ENCODE measurements around the gene CRPPA.

Gene CRPPA

DNA sequence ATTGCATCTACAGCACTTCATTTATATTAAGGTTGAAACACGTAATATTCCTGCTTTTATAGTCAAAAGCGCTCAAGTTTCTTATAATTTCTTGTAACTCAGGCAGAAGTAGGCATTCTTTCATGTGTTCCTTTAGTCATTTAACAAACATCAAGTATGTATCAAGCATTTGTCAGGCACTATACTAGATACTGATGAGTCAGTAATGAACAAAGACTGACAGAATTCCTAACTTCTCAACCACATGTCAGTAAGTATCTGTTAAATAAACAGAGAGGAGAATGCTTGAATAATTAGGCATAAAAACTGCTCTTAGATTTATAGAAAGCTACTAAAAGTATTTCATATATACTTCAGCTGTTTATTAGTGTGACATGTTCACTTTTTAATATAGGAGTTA is 9.9 kb downstream of the CRPPA start:
- ChIA-PET CTCF (interaction anchor here (2.0 kb wide), 1 partner anchor 153 kb away, joined by 9 read pairs; no protein-coding TSS in a partner anchor), POLR2A (interaction anchor here (1.0 to 1.4 kb wide), 3 partner anchors 9 to 65 kb away, joined by 3 read pairs; no protein-coding TSS in a partner anchor)
- Histone ChIP-seq H3K4me1 (ENCODE audit: control insufficient read depth, insufficient read depth, low read length) (no peaks in the 10 kb centered on the region), H3K4me3 (ENCODE audit: low read depth, low read length) (no peak overlapping the region), H3K9me3 (ENCODE audit: control insufficient read depth, insufficient read depth, low read depth, low read length) (no peaks in the 10 kb centered on the region), H3K36me3 (ENCODE audit: control insufficient read depth in 2 of 2, insufficient read depth in 1 of 2, low read length in 2 of 2) (no peaks in the 10 kb centered on the region), H3K27ac (ENCODE audit: extremely low read depth, low read depth, low read length) (no peak overlapping the region)
- TF ChIP-seq ZNF350 (tag by site-specific recombination; IDR thresholded peaks at IDR 0.05), result no peak
- no peak for TF ChIP-seq ZNF433 (tag by site-specific recombination; IDR thresholded peaks at IDR 0.05; ENCODE audit: low read depth)
- no peak for TF ChIP-seq ZNF529 (tag by site-specific recombination; IDR thresholded peaks at IDR 0.05; ENCODE audit: insufficient replicate concordance)
- TF ChIP-seq ZNF621 (tag by site-specific recombination; IDR thresholded peaks at IDR 0.05), result no peak
- TF ChIP-seq, protein P1, sequence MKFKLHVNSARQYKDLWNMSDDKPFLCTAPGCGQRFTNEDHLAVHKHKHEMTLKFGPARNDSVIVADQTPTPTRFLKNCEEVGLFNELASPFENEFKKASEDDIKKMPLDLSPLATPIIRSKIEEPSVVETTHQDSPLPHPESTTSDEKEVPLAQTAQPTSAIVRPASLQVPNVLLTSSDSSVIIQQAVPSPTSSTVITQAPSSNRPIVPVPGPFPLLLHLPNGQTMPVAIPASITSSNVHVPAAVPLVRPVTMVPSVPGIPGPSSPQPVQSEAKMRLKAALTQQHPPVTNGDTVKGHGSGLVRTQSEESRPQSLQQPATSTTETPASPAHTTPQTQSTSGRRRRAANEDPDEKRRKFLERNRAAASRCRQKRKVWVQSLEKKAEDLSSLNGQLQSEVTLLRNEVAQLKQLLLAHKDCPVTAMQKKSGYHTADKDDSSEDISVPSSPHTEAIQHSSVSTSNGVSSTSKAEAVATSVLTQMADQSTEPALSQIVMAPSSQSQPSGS (tag by site-specific recombination; IDR thresholded peaks at IDR 0.05; ENCODE audit: low read depth), result no peak

DNA sequence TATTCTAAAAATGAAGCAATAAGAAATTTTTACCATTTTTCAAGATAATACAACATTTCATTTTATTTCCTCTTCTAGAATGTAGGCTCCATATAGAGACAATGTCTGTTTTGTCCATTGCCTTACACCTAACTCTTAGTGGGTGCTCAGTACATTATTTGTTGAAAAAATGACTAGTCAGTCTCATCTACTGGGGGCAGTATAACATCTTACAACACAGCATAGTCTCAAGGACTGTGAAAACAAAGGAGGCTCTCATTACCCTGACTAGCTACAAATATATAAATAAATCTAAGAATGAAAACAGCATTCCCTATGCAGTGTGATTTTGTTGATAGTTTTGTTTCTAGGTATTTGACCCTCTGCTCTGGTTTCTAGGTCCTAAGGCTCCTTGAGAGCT is 11.6 kb downstream of the CRPPA start:
- ChIA-PET CTCF (interaction anchor here (0.6 to 2.0 kb wide), 3 partner anchors 155 to 481 kb away, joined by 3 to 9 read pairs (median 3); no protein-coding TSS in a partner anchor), POLR2A (interaction anchor here (1.0 kb wide), 1 partner anchor 11 kb away, joined by 3 read pairs; no protein-coding TSS in a partner anchor)
- TF ChIP-seq ZNF157 (tag by site-specific recombination; IDR thresholded peaks at IDR 0.05) (no peak), OVOL3 (tag by site-specific recombination; IDR thresholded peaks at IDR 0.05) (no peak), ZNF776 (tag by site-specific recombination; IDR thresholded peaks at IDR 0.05; ENCODE audit: borderline replicate concordance) (no peak), TCF7L2 (IDR thresholded peaks at IDR 0.05; ENCODE audit: borderline replicate concordance, low read depth, low read length) (no peak), ZNF501 (tag by site-specific recombination; IDR thresholded peaks at IDR 0.05) (no peak), HOXD13 (CRISPR knock-in tag; IDR thresholded peaks at IDR 0.05; ENCODE audit: borderline replicate concordance) (no peak), ZNF175 (tag by site-specific recombination; IDR thresholded peaks at IDR 0.05) (no peak), ZNF664 (tag by site-specific recombination; IDR thresholded peaks at IDR 0.05) (no peak), ZNF311 (tag by site-specific recombination; IDR thresholded peaks at IDR 0.05; ENCODE audit: borderline replicate concordance) (no peak)
- TF ChIP-seq, protein P2, sequence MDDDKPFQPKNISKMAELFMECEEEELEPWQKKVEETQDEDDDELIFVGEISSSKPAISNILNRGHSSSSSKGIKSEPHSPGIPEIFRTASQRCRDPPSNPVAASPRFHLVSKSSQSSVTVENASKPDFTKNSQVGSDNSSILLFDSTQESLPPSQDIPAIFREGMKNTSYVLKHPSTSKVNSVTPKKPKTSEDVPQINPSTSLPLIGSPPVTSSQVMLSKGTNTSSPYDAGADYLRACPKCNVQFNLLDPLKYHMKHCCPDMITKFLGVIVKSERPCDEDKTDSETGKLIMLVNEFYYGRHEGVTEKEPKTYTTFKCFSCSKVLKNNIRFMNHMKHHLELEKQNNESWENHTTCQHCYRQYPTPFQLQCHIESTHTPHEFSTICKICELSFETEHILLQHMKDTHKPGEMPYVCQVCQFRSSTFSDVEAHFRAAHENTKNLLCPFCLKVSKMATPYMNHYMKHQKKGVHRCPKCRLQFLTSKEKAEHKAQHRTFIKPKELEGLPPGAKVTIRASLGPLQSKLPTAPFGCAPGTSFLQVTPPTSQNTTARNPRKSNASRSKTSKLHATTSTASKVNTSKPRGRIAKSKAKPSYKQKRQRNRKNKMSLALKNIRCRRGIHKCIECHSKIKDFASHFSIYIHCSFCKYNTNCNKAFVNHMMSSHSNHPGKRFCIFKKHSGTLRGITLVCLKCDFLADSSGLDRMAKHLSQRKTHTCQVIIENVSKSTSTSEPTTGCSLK (tag by site-specific recombination; IDR thresholded peaks at IDR 0.05), result no peak
- TF ChIP-seq, protein P3, sequence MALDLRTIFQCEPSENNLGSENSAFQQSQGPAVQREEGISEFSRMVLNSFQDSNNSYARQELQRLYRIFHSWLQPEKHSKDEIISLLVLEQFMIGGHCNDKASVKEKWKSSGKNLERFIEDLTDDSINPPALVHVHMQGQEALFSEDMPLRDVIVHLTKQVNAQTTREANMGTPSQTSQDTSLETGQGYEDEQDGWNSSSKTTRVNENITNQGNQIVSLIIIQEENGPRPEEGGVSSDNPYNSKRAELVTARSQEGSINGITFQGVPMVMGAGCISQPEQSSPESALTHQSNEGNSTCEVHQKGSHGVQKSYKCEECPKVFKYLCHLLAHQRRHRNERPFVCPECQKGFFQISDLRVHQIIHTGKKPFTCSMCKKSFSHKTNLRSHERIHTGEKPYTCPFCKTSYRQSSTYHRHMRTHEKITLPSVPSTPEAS (tag by site-specific recombination; IDR thresholded peaks at IDR 0.05), result no peak
- no peak overlapping the region for H3K4me3 ChIP-seq (ENCODE audit: low read depth, low read length)
- H3K4me1 ChIP-seq (ENCODE audit: control insufficient read depth, insufficient read depth, low read length), result no peaks in the 10 kb centered on the region
- no peaks in the 10 kb centered on the region for H3K36me3 ChIP-seq (ENCODE audit: control insufficient read depth in 2 of 2, insufficient read depth in 1 of 2, low read length in 2 of 2)
- no peak overlapping the region for H3K27ac ChIP-seq (ENCODE audit: extremely low read depth, low read depth, low read length)
- H3K9me3 ChIP-seq (ENCODE audit: control insufficient read depth, insufficient read depth, low read depth, low read length), result no peaks in the 10 kb centered on the region

DNA sequence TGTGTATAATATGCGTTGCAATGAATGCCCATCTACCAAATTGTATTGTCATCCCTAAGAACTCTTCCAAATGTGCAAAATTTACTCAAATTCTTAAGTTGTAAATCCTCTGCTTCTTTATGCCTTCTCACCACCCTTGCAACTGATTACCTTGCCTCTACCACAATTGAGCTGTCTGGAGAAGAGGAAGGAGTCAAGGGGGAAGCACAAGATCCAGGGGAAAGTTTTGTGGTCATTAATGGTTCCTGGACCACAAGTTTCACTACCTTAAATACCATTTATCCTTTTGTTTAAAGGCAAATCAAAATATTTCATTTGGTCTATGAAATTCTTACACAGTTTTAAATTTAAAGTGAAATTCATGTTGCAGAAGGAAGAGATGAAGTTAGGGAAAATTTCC is 16.7 kb downstream of the CRPPA start:
- Histone ChIP-seq H3K4me3 (ENCODE audit: low read depth, low read length) (no peak overlapping the region), H3K4me1 (ENCODE audit: control insufficient read depth, insufficient read depth, low read length) (no peaks in the 10 kb centered on the region), H3K27ac (ENCODE audit: extremely low read depth, low read depth, low read length) (no peak overlapping the region), H3K9me3 (ENCODE audit: control insufficient read depth, insufficient read depth, low read depth, low read length) (no peaks in the 10 kb centered on the region), H3K36me3 (ENCODE audit: control insufficient read depth in 2 of 2, insufficient read depth in 1 of 2, low read length in 2 of 2) (no peaks in the 10 kb centered on the region)
- POLR2A ChIA-PET, result no interaction called here
- CTCF ChIA-PET, result interaction anchor here (0.7 kb wide), 1 partner anchor 87 kb away, joined by 3 read pairs; no protein-coding TSS in a partner anchor
- TF ChIP-seq ZNF155 (tag by site-specific recombination; IDR thresholded peaks at IDR 0.05) (no peak), ZNF292 (tag by site-specific recombination; IDR thresholded peaks at IDR 0.05; ENCODE audit: borderline replicate concordance, low read depth) (no peak), ZNF791 (tag by site-specific recombination; IDR thresholded peaks at IDR 0.05) (no peak), ZNF341 (tag by site-specific recombination; IDR thresholded peaks at IDR 0.05; ENCODE audit: low read depth) (no peak), ZNF830 (tag by site-specific recombination; IDR thresholded peaks at IDR 0.05; ENCODE audit: low read depth) (no peak), WT1 (tag by site-specific recombination; IDR thresholded peaks at IDR 0.05) (no peak), ZNF626 (tag by site-specific recombination; IDR thresholded peaks at IDR 0.05) (no peak), ZNF157 (tag by site-specific recombination; IDR thresholded peaks at IDR 0.05) (no peak), ZNF558 (tag by site-specific recombination; IDR thresholded peaks at IDR 0.05) (no peak), OVOL3 (tag by site-specific recombination; IDR thresholded peaks at IDR 0.05) (no peak), ZNF223 (tag by site-specific recombination; IDR thresholded peaks at IDR 0.05) (no peak), ZFP41 (tag by site-specific recombination; IDR thresholded peaks at IDR 0.05; ENCODE audit: borderline replicate concordance) (no peak)
- TF ChIP-seq, protein P4, sequence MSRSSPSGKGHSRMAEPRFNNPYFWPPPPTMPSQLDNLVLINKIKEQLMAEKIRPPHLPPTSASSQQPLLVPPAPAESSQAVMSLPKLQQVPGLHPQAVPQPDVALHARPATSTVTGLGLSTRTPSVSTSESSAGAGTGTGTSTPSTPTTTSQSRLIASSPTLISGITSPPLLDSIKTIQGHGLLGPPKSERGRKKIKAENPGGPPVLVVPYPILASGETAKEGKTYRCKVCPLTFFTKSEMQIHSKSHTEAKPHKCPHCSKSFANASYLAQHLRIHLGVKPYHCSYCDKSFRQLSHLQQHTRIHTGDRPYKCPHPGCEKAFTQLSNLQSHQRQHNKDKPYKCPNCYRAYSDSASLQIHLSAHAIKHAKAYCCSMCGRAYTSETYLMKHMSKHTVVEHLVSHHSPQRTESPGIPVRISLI (tag by site-specific recombination; IDR thresholded peaks at IDR 0.05), result no peak

Data from HEK293 (cell line).